GM21367 (cell line): ENCODE measurements around the gene ENAM.
A peak's percentile ranks its signal among the peaks of the same experiment; 100 is the strongest.
"Not testable (repeated sequence)": the region's sequence is repeated elsewhere in the genome, so short reads cannot be mapped to it uniquely, and the experiment has no call there.

Source experiments
- ATAC-seq: cut with Tn5 transposase; IDR thresholded peaks from one replicate; pipeline ENCODE4 v1.9.1; 2021; ENCODE audit not compliant: unreplicated experiment

The ENAM gene

GRCh38 chr4:70674191-70674590 is 45.6 kb downstream of the ENAM start:
- ATAC-seq: no peak

GRCh38 chr4:70674731-70675130 is 46.2 kb downstream of the ENAM start:
- ATAC-seq: no peak

- no peak for ATAC-seq
Observed at GRCh38 chr4:70676554-70677090, 48.1 kb downstream of the ENAM start.

GRCh38 chr4:70678383-70678999 is 49.9 kb downstream of the ENAM start:
- peak; percentile 67 for ATAC-seq

- ATAC-seq: no peak
Observed at GRCh38 chr4:70680934-70681333, 52.4 kb downstream of the ENAM start.

- ATAC-seq: peak; percentile 38
Observed at GRCh38 chr4:70681704-70682103, 53.2 kb downstream of the ENAM start.

GRCh38 chr4:70682142-70682541 is 53.6 kb downstream of the ENAM start:
- not testable (repeated sequence) for ATAC-seq

- no peak for ATAC-seq
Observed at GRCh38 chr4:70687392-70687791, 58.8 kb downstream of the ENAM start.

GRCh38 chr4:70687821-70688794 is 59.6 kb downstream of the ENAM start, which contains the start of gene UTP3:
UTP3 (plus strand) TSS chr4:70688532; CDS start chr4:70688678, 146 bp downstream.
- ATAC-seq: peak; percentile 90

GRCh38 chr4:70688795-70689231 is 60.3 kb downstream of the ENAM start:
- ATAC-seq: no peak

GRCh38 chr4:70691661-70692060 is 63.1 kb downstream of the ENAM start:
- no peak for ATAC-seq

- ATAC-seq: not testable (repeated sequence)
Observed at GRCh38 chr4:70694633-70695032, 66.1 kb downstream of the ENAM start.
